Germinal center (tissue), 1 donor: ENCODE results near the gene PRR23B.
"Not testable (repeated sequence)": the region's sequence is repeated elsewhere in the genome, so short reads cannot be mapped to it uniquely, and the experiment has no call there.

Source experiments
- DNase-seq: peaks from one replicate; pipeline ENCODE4 v3.0.0; 2012; ENCODE audit warnings: mixed read lengths, low spot score

Gene PRR23B

GRCh38 chr3:139020868-139021234 lies at the start of gene PRR23B:
TSS of gene PRR23B (minus strand) at chr3:139020926. CDS start at chr3:139020661, 265 bp downstream.
- no peak for DNase-seq

- DNase-seq, result no peak
Observed at GRCh38 chr3:139062918-139063317, 42.2 kb upstream of the PRR23B start.

- no peak for DNase-seq
Observed at GRCh38 chr3:139052802-139053600, 32.3 kb upstream of the PRR23B start.

- DNase-seq, result no peak
Observed at GRCh38 chr3:139044366-139045210, 23.9 kb upstream of the PRR23B start, which contains the start of gene PRR23C. TSS of gene PRR23C (minus strand) at chr3:139044892. CDS start at chr3:139044620, 272 bp downstream.

- no peak for DNase-seq
Observed at GRCh38 chr3:139043554-139044365, 23.0 kb upstream of the PRR23B start.

GRCh38 chr3:139037478-139037877 lies 16.8 kb upstream of the PRR23B start:
- no peak for DNase-seq

- no peak for DNase-seq
Observed at GRCh38 chr3:139032326-139033002, 11.7 kb upstream of the PRR23B start.

- not testable (repeated sequence) for DNase-seq
Observed at GRCh38 chr3:139030576-139030975, 9.8 kb upstream of the PRR23B start.

- DNase-seq, result no peak
Observed at GRCh38 chr3:139024968-139025367, 4.2 kb upstream of the PRR23B start.

- no peak for DNase-seq
Observed at GRCh38 chr3:139020036-139020867, 474 bp downstream of the PRR23B start.

- DNase-seq, result no peak
Observed at GRCh38 chr3:139016430-139017048, 4.2 kb downstream of the PRR23B start.

- no peak for DNase-seq
Observed at GRCh38 chr3:139006051-139006716, 14.5 kb downstream of the PRR23B start, which contains the start of gene PRR23A. TSS of gene PRR23A (minus strand) at chr3:139006268. CDS start at chr3:139006268, 0 bp downstream.

GRCh38 chr3:139005356-139005993 lies 15.3 kb downstream of the PRR23B start:
- no peak for DNase-seq

- no peak for DNase-seq
Observed at GRCh38 chr3:138995706-138996105, 25.0 kb downstream of the PRR23B start.

- DNase-seq, result no peak
Observed at GRCh38 chr3:138987181-138987580, 33.5 kb downstream of the PRR23B start.

- DNase-seq, result no peak
Observed at GRCh38 chr3:138985932-138986331, 34.8 kb downstream of the PRR23B start.

GRCh38 chr3:138984816-138985215 lies 35.9 kb downstream of the PRR23B start:
- no peak for DNase-seq

GRCh38 chr3:138976047-138976446 lies 44.7 kb downstream of the PRR23B start:
- no peak for DNase-seq

GRCh38 chr3:138975351-138975750 lies 45.4 kb downstream of the PRR23B start:
- DNase-seq, result no peak
